CD14-positive monocyte (primary cell): Measurements from ENCODE around the gene CCNY. TPM values are rescaled to one million over a fixed set of nuclear protein-coding genes. Genes with fewer than 3 reads are reported as not detected.

ENCODE experiments used
- DNase-seq, 3 donors: peaks; one replicate each; pipeline ENCODE4 v3.0.0-alpha.2; 2011 to 2022
- H2AFZ ChIP-seq: 2 replicates; pipeline ENCODE4 v1.6.0; 2012; ENCODE audit warnings: mild to moderate bottlenecking, low read depth, low read length, inconsistent platforms; ENCODE audit not compliant: insufficient read depth, poor library complexity, severe bottlenecking
- H3K27ac ChIP-seq, 2 donors: 1 replicate in 1 of 2; 2 replicates in 1 of 2; pipeline ENCODE4 v1.5.1; 2012 to 2013; ENCODE audit warnings: low read length in 2 of 2, control low read depth in 1 of 2, inconsistent platforms in 1 of 2, low read depth in 1 of 2, mild to moderate bottlenecking in 1 of 2
- H3K27me3 ChIP-seq, 2 donors: one replicate each; pipeline versions ENCODE4 v1.6.0 to v1.6.1; 2011 to 2013; ENCODE audit warnings: low read length in 2 of 2; ENCODE audit not compliant: control insufficient read depth in 2 of 2, insufficient read depth in 2 of 2
- H3K36me3 ChIP-seq, 2 donors: replicated peaks in 1 of 2; 1 replicate in 1 of 2; 2 replicates in 1 of 2; pipeline versions ENCODE4 v1.5.1 to v1.6.1; 2012 to 2013; ENCODE audit warnings: low read length in 2 of 2, control low read depth in 1 of 2, inconsistent platforms in 1 of 2, mild to moderate bottlenecking in 1 of 2; ENCODE audit not compliant: insufficient read depth in 2 of 2, control insufficient read depth in 1 of 2
- H3K4me1 ChIP-seq, 2 donors: 1 replicate in 1 of 2; 2 replicates in 1 of 2; pipeline versions ENCODE4 v1.5.1 to v1.6.1; 2012 to 2013; ENCODE audit warnings: low read length in 2 of 2, control low read depth in 1 of 2, inconsistent platforms in 1 of 2, mild to moderate bottlenecking in 1 of 2, moderate library complexity in 1 of 2; ENCODE audit not compliant: insufficient read depth in 2 of 2, control insufficient read depth in 1 of 2
- H3K4me2 ChIP-seq: replicated peaks from 2 replicates; pipeline ENCODE3; 2012; ENCODE audit warnings: low read length, moderate library complexity, mild to moderate bottlenecking; ENCODE audit not compliant: poor library complexity, severe bottlenecking; ENCODE audit errors: extremely low read depth
- H3K4me3 ChIP-seq, 3 experiments: fragments of 200-600 bp in 1 of 3; sonication (generic) in 1 of 3; replicated peaks in 1 of 3; 1 replicate in 2 of 3; 2 replicates in 1 of 3; pipeline ENCODE4 v1.5.1; 2011 to 2013; ENCODE audit warnings: low read length in 3 of 3, mild to moderate bottlenecking in 3 of 3, control low read depth in 2 of 3, low read depth in 2 of 3, inconsistent platforms in 1 of 3, moderate library complexity in 1 of 3
- H3K79me2 ChIP-seq: 2 replicates; pipeline ENCODE4 v1.6.0; 2012; ENCODE audit warnings: mild to moderate bottlenecking, control low read depth, inconsistent platforms, low read length, moderate library complexity; ENCODE audit not compliant: insufficient read depth
- H3K9ac ChIP-seq: 2 replicates; pipeline ENCODE4 v1.6.0; 2017; ENCODE audit warnings: low read length, mild to moderate bottlenecking; ENCODE audit not compliant: insufficient read depth, poor library complexity, severe bottlenecking
- H3K9me3 ChIP-seq, 2 donors: replicated peaks in 1 of 2; 1 replicate in 1 of 2; 2 replicates in 1 of 2; pipeline versions ENCODE4 v1.5.1 to v1.6.1; 2012 to 2013; ENCODE audit warnings: low read length in 2 of 2, control low read depth in 1 of 2; ENCODE audit not compliant: control insufficient read depth in 1 of 2, insufficient read depth in 1 of 2
- H4K20me1 ChIP-seq: 2 replicates; pipeline ENCODE4 v1.6.0; 2012; ENCODE audit warnings: mild to moderate bottlenecking, low read length, control low read depth, moderate library complexity; ENCODE audit not compliant: insufficient read depth
- H3K27ac Mint-ChIP-seq, 7 donors: one replicate each; pipeline ENCODE4 v1.8.0; 2020; ENCODE audit warnings: mild to moderate bottlenecking in 7 of 7, mixed read lengths in 7 of 7, moderate library complexity in 6 of 7, inconsistent platforms in 2 of 7
- H3K27me3 Mint-ChIP-seq, 3 donors: one replicate each; pipeline ENCODE4 v1.8.0; 2021 to 2022; ENCODE audit warnings: low read depth in 3 of 3, mild to moderate bottlenecking in 3 of 3, mixed read lengths in 3 of 3, moderate library complexity in 3 of 3, inconsistent platforms in 1 of 3
- H3K36me3 Mint-ChIP-seq, 2 donors: one replicate each; pipeline ENCODE4 v1.8.0; 2020; ENCODE audit warnings: mixed read lengths in 2 of 2, inconsistent platforms in 1 of 2, mild to moderate bottlenecking in 1 of 2
- H3K4me1 Mint-ChIP-seq: one replicate; pipeline ENCODE4 v1.8.0; 2020; ENCODE audit warnings: mild to moderate bottlenecking, mixed read lengths
- H3K4me3 Mint-ChIP-seq, 2 donors: one replicate each; pipeline ENCODE4 v1.8.0; 2020; ENCODE audit warnings: mild to moderate bottlenecking in 2 of 2, mixed read lengths in 2 of 2, moderate library complexity in 1 of 2
- H3K9me3 Mint-ChIP-seq, 7 donors: one replicate each; pipeline ENCODE4 v1.8.0; 2020 to 2022; ENCODE audit warnings: mixed read lengths in 7 of 7, mild to moderate bottlenecking in 6 of 7, moderate library complexity in 6 of 7, inconsistent platforms in 2 of 7
- whole genome bisulfite sequencing: methylation state at CpG from one replicate; pipeline ENCODE4 v1.1.5; 2013; ENCODE audit warnings: missing lambda C conversion rate; ENCODE audit not compliant: insufficient coverage; 5-methylcytosine and 5-hydroxymethylcytosine counted together
- intact Hi-C, 2 donors: fragments of 100-400 bp; cut with micrococcal nuclease; formaldehyde crosslinking; loops; one replicate each; pipeline versions ENCODE4 v1.15.0 to v1.15.1; 2023
- polyA plus RNA-seq, 3 donors: library from polyadenylated mRNA; depleted of rRNA in 1 of 3; unstranded in 2 of 3; stranded (reverse) in 1 of 3; fragments of 300-500 nt in 2 of 3; fragments of >200 nt in 1 of 3; fragmentation: Illumina TruSeq in 2 of 3; gene quantifications; 1 replicate in 2 of 3; 2 replicates in 1 of 3; pipeline ENCODE4 v1.2.3, GENCODE V29; 2012 to 2021
- TF ChIP-seq, protein P1 (sequence below): fragments of 200-600 bp; IDR thresholded peaks from one replicate; pipeline ENCODE4 v1.8.0; 2022; ENCODE audit warnings: antibody characterized with exemption, mild to moderate bottlenecking

The CCNY gene
- polyA plus RNA-seq, 3 donors, result 39.9 to 116 (median 64.8) TPM

- WGBS, result 82% methylated on average over 4 of the region's 4 CpGs
- no peak for DNase-seq
- Histone ChIP-seq H3K9ac (no peak overlapping the region), H3K27ac (peak overlapping the region in 1 of 2 donors; percentile 43), H3K4me1 (peaks cover 24 to 47% of the 10 kb centered on the region in 2 donors), H3K4me2 (no peak overlapping the region), H3K27me3 (no peaks in the 10 kb centered on the region), H3K9me3 (no peaks in the 10 kb centered on the region), H3K36me3 (no peaks in the 10 kb centered on the region), H3K79me2 (peaks cover 95% of the 10 kb centered on the region), H3K4me3 (no peak overlapping the region), H2AFZ (no peak overlapping the region), H4K20me1 (peaks cover 100% of the 10 kb centered on the region)
- intact Hi-C loops, result no loop called here
- Mint-ChIP-seq H3K27ac (no peak overlapping the region), H3K9me3 (no peaks in the 10 kb centered on the region), H3K36me3 (peaks cover 2 to 5% of the 10 kb centered on the region in 2 donors), H3K4me3 (no peak overlapping the region), H3K4me1 (peaks cover 19% of the 10 kb centered on the region), H3K27me3 (no peaks in the 10 kb centered on the region)
- TF ChIP-seq, protein P1, sequence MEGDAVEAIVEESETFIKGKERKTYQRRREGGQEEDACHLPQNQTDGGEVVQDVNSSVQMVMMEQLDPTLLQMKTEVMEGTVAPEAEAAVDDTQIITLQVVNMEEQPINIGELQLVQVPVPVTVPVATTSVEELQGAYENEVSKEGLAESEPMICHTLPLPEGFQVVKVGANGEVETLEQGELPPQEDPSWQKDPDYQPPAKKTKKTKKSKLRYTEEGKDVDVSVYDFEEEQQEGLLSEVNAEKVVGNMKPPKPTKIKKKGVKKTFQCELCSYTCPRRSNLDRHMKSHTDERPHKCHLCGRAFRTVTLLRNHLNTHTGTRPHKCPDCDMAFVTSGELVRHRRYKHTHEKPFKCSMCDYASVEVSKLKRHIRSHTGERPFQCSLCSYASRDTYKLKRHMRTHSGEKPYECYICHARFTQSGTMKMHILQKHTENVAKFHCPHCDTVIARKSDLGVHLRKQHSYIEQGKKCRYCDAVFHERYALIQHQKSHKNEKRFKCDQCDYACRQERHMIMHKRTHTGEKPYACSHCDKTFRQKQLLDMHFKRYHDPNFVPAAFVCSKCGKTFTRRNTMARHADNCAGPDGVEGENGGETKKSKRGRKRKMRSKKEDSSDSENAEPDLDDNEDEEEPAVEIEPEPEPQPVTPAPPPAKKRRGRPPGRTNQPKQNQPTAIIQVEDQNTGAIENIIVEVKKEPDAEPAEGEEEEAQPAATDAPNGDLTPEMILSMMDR, result no peak
Observed at GRCh38 chr10:35412900-35413491, 76.7 kb downstream of the CCNY start.

GRCh38 chr10:35413985-35414861, 77.9 kb downstream of the CCNY start:
- H3K4me1 ChIP-seq, result peaks cover 21 to 38% of the 10 kb centered on the region in 2 donors
- H3K27ac ChIP-seq, result peak overlapping the region in 1 of 2 donors; percentile 43
- no peak overlapping the region for H3K4me3 Mint-ChIP-seq
- no peak overlapping the region for H3K4me2 ChIP-seq
- H4K20me1 ChIP-seq, result peaks cover 100% of the 10 kb centered on the region
- H3K9me3 ChIP-seq, result no peaks in the 10 kb centered on the region
- H3K27me3 Mint-ChIP-seq, result no peaks in the 10 kb centered on the region
- H3K27ac Mint-ChIP-seq, result peak overlapping the region in 2 of 7 donors; percentile 5 to 21
- no peaks in the 10 kb centered on the region for H3K9me3 Mint-ChIP-seq
- no peak overlapping the region for H3K4me3 ChIP-seq
- TF ChIP-seq, protein P1, result no peak
- H2AFZ ChIP-seq, result no peak overlapping the region
- no peaks in the 10 kb centered on the region for H3K36me3 ChIP-seq
- no peaks in the 10 kb centered on the region for H3K27me3 ChIP-seq
- peaks cover 23% of the 10 kb centered on the region for H3K4me1 Mint-ChIP-seq
- 86% methylated on average over 7 of the region's 12 CpGs for WGBS
- H3K36me3 Mint-ChIP-seq, result peaks cover 2 to 5% of the 10 kb centered on the region in 2 donors
- intact Hi-C loops, result no loop called here
- H3K79me2 ChIP-seq, result peaks cover 95% of the 10 kb centered on the region
- peak in 1 of 3 donors; percentile 31 for DNase-seq
- no peak overlapping the region for H3K9ac ChIP-seq
